Right lobe of liver (tissue), 6 donors: Measurements from ENCODE around the gene ARX. TPM values are rescaled to one million over a fixed set of nuclear protein-coding genes. Genes with fewer than 3 reads are reported as not detected.

Experiments
- ATAC-seq, 4 donors: fragments of 200-7000 bp; cut with Tn5 transposase; one replicate each; pipeline ENCODE4 v1.9.1; 2020; ENCODE audit warnings: mild to moderate bottlenecking in 4 of 4, moderate library complexity in 4 of 4
- DNase-seq, 3 donors: peaks; one replicate each; pipeline ENCODE4 v3.0.0-alpha.2; 2020
- H3K27ac ChIP-seq, 3 donors: fragments of 200-600 bp; one replicate each; pipeline ENCODE4 v1.8.0; 2022
- H3K27me3 ChIP-seq, 2 donors: fragments of 200-600 bp; one replicate each; pipeline ENCODE4 v1.8.0; 2022
- H3K36me3 ChIP-seq, 4 donors: fragments of 200-600 bp; sonication (generic) in 1 of 4; one replicate each; pipeline versions ENCODE4 v1.5.1 to v1.8.0; 2017 to 2022; ENCODE audit warnings: control low read depth in 1 of 4
- H3K4me1 ChIP-seq, 4 donors: fragments of 200-600 bp; sonication (generic) in 1 of 4; one replicate each; pipeline versions ENCODE4 v1.5.1 to v1.8.0; 2017 to 2022; ENCODE audit warnings: control low read depth in 1 of 4
- H3K4me3 ChIP-seq, 3 donors: fragments of 200-600 bp; one replicate each; pipeline ENCODE4 v1.8.0; 2022
- H3K9me3 ChIP-seq, 4 donors: fragments of 200-600 bp; sonication (generic) in 1 of 4; one replicate each; pipeline versions ENCODE4 v1.5.1 to v1.8.0; 2017 to 2022; ENCODE audit warnings: control low read depth in 1 of 4
- POLR2A ChIP-seq: fragments of 450-650 bp; IDR thresholded peaks from one replicate; pipeline ENCODE4 v1.6.1; 2017; ENCODE audit warnings: antibody characterized with exemption, mild to moderate bottlenecking
- WGBS: methylation state at CpG from one replicate; pipeline ENCODE4 v1.1.6; 2018; ENCODE audit warnings: low coverage, low lambda C conversion rate; ENCODE audit not compliant: insufficient coverage; ENCODE audit errors: missing lambda C conversion rate; 5-methylcytosine and 5-hydroxymethylcytosine counted together
- intact Hi-C, 2 donors: fragments of 100-400 bp; cut with DNase I; formaldehyde crosslinking; loops; one replicate each; pipeline versions ENCODE4 v1.11.2 to v1.14.1; 2022
- total RNA-seq, 6 experiments: library from RNA; depleted of rRNA in 2 of 6; stranded (reverse); fragments of >200 nt in 2 of 6; fragmentation: NEBNext Ultra II Directional in 3 of 6; extraction: Animal tissue kit (Norgen Biotek cat#: 25700) in 3 of 6; gene quantifications; one replicate each; pipeline versions ENCODE4 v1.1.0 to v1.2.4, GENCODE V29; 2016 to 2023
- TF ChIP-seq, protein P1 (sequence below), 4 donors: fragments of 200-600 bp in 3 of 4; fragments of 450-650 bp in 1 of 4; IDR thresholded peaks; one replicate each; pipeline versions ENCODE4 v1.5.1 to v1.8.0; 2016 to 2022; ENCODE audit warnings: antibody characterized with exemption in 4 of 4, mild to moderate bottlenecking in 2 of 4
- donor health status: DM: no; HTN: yes; CAD: no.
- donor health status: DM: no; HTN: no; CAD: no.
- donor health status: DM: no; HTN: no; CAD: no.
- donor health status: DM: no; HTN: yes; CAD: no.
- donor health status: DM: no; HTN: yes; CAD: no.

Gene ARX
- total RNA-seq, 6 experiments from 2014 or later, result not detected

DNA sequence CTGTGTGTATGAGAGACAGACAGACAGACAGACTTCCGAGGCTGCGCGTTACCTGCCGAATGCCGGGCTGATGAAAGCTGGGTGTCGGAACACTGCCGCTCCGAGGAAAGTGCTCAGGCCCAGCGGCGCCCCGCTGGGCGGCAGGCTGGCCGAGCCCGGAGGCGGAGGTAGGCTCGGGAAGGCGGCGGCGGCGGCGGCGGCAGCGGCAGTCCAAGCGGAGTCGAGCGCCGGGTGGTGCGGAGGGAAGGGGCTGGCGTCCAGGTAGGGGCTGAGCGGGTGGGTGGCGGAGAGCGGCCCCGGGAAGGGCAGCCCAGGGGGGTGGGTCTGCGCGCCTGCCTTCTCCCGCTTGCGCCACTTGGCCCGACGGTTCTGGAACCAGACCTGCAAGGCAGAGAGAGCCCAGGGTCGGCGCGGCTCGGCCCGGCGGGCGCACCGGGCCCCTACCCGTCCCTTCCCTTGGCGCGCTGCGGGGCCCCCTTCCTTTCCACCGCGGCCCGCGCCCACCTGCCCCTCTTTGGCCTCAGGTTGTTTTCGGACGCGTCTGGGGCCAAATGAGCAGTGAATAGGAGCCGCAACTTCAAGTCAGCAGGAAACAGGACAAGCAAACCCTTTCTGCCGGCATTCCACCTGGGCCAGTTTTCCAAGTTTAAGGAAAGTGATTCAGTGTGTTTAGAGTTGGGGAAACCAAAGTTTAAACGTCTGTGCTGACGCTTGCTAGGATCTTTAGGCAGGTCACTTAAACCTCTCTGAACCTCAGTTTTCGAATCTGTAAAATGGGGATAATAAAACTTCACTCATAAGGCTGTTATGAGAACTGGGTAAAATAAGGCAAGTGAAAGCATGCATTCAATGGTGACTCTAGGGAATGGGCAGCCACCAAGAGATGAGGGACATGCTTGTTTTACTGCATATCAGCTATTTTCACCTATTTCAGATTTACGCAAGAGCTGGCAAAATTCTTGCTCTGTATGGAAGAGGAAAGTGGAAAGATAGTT lies 8.4 kb downstream of the ARX start:
- WGBS, result 19% methylated on average over 12 of the region's 64 CpGs
- Histone ChIP-seq H3K4me1 (no peaks in the 10 kb centered on the region), H3K27me3 (peaks cover 7 to 49% of the 10 kb centered on the region in 2 donors), H3K4me3 (no peak overlapping the region), H3K27ac (no peak overlapping the region), H3K9me3 (no peaks in the 10 kb centered on the region), H3K36me3 (no peaks in the 10 kb centered on the region)
- intact Hi-C loops, result no loop called here
- no peak for TF ChIP-seq POLR2A
- TF ChIP-seq, protein P1, sequence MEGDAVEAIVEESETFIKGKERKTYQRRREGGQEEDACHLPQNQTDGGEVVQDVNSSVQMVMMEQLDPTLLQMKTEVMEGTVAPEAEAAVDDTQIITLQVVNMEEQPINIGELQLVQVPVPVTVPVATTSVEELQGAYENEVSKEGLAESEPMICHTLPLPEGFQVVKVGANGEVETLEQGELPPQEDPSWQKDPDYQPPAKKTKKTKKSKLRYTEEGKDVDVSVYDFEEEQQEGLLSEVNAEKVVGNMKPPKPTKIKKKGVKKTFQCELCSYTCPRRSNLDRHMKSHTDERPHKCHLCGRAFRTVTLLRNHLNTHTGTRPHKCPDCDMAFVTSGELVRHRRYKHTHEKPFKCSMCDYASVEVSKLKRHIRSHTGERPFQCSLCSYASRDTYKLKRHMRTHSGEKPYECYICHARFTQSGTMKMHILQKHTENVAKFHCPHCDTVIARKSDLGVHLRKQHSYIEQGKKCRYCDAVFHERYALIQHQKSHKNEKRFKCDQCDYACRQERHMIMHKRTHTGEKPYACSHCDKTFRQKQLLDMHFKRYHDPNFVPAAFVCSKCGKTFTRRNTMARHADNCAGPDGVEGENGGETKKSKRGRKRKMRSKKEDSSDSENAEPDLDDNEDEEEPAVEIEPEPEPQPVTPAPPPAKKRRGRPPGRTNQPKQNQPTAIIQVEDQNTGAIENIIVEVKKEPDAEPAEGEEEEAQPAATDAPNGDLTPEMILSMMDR (IDR thresholded peaks at IDR 0.05), result no peak
- DNase-seq (no peak), ATAC-seq (no peak)

GRCh38 chrX:25006586-25007058 lies 9.1 kb downstream of the ARX start:
- ATAC-seq, result no peak
- Histone ChIP-seq H3K9me3 (no peaks in the 10 kb centered on the region), H3K27ac (no peak overlapping the region), H3K27me3 (peaks cover 7 to 41% of the 10 kb centered on the region in 2 donors), H3K4me3 (no peak overlapping the region), H3K36me3 (no peaks in the 10 kb centered on the region), H3K4me1 (no peaks in the 10 kb centered on the region)
- intact Hi-C loops, result no loop called here
- DNase-seq, result no peak
- WGBS, result 18% methylated on average over 6 of the region's 7 CpGs
- no peak for TF ChIP-seq POLR2A
- TF ChIP-seq, protein P1 (IDR thresholded peaks at IDR 0.05), result no peak

DNA sequence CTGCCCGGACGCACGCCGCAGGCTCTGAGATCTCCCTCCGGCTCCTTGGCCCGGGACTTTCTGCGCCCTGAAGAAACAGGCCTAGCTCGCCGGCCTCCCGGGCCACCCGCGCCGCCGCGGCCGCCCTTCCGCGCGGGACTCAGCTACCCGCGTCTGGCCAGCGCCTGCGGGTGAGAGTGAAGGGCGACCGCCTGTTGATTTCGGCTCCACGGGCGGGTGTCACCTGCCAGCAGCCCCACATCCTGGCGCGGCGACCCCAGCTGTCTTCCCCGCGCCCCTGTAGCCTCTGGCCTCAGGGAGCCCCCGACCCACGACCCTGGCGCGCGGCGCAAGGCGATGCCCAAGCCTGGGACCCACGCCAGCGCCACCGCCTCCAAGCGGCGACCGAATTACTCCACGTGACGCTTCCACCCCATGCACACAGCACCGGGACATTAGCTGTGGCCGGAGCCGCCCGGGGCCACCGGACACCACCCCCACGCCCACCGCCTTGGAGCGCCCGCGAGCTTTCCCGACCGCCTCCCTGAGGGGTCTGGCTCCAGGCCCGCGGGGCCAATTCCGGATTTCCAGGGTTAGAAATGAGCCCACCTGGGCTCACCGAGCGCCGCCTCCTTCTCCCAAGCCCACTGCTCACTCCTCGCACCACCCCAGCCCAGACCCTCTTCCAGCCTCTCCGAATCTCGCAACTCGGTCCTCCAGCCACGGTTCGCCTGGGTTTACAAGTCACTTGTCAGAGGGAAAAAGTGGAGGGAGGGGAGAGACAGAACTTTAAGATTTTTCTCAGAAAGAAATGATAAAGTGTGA lies 10.2 kb downstream of the ARX start:
- H3K4me3 ChIP-seq, result no peak overlapping the region
- no peaks in the 10 kb centered on the region for H3K9me3 ChIP-seq
- peaks cover 7 to 31% of the 10 kb centered on the region in 2 donors for H3K27me3 ChIP-seq
- intact Hi-C loops, result no loop called here
- WGBS, result 34% methylated on average over 8 of the region's 72 CpGs
- DNase-seq (no peak), ATAC-seq (no peak)
- no peaks in the 10 kb centered on the region for H3K36me3 ChIP-seq
- TF ChIP-seq POLR2A, result no peak
- TF ChIP-seq, protein P1 (IDR thresholded peaks at IDR 0.05), result no peak
- no peaks in the 10 kb centered on the region for H3K4me1 ChIP-seq
- no peak overlapping the region for H3K27ac ChIP-seq

DNA sequence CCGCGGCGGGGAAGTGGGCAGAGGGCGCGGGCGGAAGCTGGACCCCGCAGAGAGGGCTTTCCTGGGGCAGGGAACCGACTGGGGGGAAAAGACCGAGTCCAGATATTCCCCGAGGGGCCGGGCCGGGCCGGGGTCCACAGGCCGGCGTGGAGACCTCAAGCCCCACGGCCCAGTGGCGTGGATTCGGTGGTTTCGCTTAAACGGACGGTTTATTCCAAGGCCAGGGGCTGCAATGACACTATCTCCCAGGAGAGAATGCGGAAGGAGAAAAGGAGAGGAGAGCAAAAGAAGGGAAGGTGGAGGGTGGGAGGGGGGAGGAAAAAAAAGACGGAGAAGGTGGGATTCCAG lies 10.8 kb downstream of the ARX start:
- 0% methylated on average over 2 of the region's 23 CpGs for WGBS
- Histone ChIP-seq H3K27me3 (peaks cover 7 to 31% of the 10 kb centered on the region in 2 donors), H3K9me3 (no peaks in the 10 kb centered on the region), H3K4me1 (no peaks in the 10 kb centered on the region), H3K4me3 (no peak overlapping the region), H3K36me3 (no peaks in the 10 kb centered on the region), H3K27ac (no peak overlapping the region)
- intact Hi-C loops, result no loop called here
- no peak for DNase-seq
- no peak for ATAC-seq
- TF ChIP-seq, protein P1 (IDR thresholded peaks at IDR 0.05), result no peak
